Measurements from ENCODE around the gene IRGM. TPM values are rescaled to one million over a fixed set of nuclear protein-coding genes. Genes with fewer than 3 reads are reported as not detected.
A peak's percentile ranks its signal among the peaks of the same experiment; 100 is the strongest.
"Not testable (repeated sequence)": the region's sequence is repeated elsewhere in the genome, so short reads cannot be mapped to it uniquely, and the experiment has no call there.

The IRGM gene
- total RNA-seq, 1 donor from 2014 or later = not detected

DNA sequence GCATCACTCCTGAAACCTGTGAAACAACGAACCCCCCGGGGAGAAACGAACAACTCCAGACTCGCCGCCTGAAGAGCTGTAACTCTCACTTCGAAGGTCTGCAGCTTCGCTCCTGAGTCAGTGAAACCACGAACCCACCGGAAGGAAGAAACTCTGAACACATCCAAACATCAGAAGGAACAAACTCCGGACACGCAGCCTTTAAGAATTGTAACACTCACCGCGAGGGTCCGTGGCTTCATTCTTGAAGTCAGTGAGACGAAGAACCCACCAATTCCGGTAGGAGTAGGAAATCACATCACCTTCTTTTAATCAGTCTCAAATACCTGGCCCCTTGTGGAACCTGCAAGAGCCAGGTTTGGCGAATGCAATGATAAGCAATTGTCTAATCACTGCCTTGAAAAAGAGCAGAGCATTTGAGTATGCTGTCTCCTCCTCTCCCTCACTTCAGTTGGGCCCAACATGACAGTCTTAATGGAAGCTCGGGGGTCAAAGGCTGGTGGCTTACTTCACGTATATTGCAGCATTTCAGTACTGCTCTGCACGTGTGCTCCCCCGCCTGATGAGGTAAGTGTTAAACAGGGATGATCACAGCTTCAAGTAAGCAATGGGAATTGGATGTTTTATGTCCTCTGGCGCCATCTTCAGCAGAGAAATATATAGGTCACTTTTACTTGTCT is 473 bp downstream of the IRGM start:
- intact Hi-C loops (cut with DNase I) = no loop called here

DNA sequence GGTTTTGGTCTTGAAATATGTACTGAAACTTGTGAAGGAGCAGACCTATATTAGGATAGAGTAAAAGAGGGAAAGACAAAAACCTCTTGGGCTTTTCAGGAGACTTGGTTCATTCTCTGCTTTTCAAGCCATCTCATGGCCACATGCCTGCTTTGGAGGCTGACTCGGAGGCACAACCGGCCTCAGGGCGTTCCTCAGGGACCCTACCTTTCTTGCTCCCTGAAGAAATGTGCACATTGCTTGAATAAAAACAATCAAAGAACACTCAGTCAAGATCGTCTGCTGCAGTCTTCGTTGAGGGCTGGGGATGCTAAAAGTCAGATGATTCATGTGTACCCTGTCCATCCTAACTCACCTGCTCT is 994 bp downstream of the IRGM start:
- TF ChIP-seq, protein P1, sequence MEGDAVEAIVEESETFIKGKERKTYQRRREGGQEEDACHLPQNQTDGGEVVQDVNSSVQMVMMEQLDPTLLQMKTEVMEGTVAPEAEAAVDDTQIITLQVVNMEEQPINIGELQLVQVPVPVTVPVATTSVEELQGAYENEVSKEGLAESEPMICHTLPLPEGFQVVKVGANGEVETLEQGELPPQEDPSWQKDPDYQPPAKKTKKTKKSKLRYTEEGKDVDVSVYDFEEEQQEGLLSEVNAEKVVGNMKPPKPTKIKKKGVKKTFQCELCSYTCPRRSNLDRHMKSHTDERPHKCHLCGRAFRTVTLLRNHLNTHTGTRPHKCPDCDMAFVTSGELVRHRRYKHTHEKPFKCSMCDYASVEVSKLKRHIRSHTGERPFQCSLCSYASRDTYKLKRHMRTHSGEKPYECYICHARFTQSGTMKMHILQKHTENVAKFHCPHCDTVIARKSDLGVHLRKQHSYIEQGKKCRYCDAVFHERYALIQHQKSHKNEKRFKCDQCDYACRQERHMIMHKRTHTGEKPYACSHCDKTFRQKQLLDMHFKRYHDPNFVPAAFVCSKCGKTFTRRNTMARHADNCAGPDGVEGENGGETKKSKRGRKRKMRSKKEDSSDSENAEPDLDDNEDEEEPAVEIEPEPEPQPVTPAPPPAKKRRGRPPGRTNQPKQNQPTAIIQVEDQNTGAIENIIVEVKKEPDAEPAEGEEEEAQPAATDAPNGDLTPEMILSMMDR (IDR thresholded peaks at IDR 0.05) = no peak
- H3K9me3 ChIP-seq = no peaks in the 10 kb centered on the region
- intact Hi-C loops (cut with DNase I) = no loop called here
- H3K27me3 ChIP-seq = no peaks in the 10 kb centered on the region
- H3K4me3 ChIP-seq = no peak overlapping the region
- H3K4me1 ChIP-seq = no peaks in the 10 kb centered on the region
- no peak overlapping the region for H3K27ac ChIP-seq
- ATAC-seq (no peak), DNase-seq (no peak)
- H3K36me3 ChIP-seq = no peaks in the 10 kb centered on the region

More for the DNA sequence above, 473 bp downstream of the IRGM start:
- Histone ChIP-seq H3K9me3 (no peaks in the 10 kb centered on the region), H3K27me3 (no peaks in the 10 kb centered on the region), H3K4me1 (no peaks in the 10 kb centered on the region), H3K36me3 (no peaks in the 10 kb centered on the region), H3K27ac (no peak overlapping the region), H3K4me3 (peak overlapping the region; percentile 4)
- DNase-seq = no peak
- TF ChIP-seq, protein P1 (IDR thresholded peaks at IDR 0.05) = peak; percentile 69
- ATAC-seq = peak; percentile 96

DNA sequence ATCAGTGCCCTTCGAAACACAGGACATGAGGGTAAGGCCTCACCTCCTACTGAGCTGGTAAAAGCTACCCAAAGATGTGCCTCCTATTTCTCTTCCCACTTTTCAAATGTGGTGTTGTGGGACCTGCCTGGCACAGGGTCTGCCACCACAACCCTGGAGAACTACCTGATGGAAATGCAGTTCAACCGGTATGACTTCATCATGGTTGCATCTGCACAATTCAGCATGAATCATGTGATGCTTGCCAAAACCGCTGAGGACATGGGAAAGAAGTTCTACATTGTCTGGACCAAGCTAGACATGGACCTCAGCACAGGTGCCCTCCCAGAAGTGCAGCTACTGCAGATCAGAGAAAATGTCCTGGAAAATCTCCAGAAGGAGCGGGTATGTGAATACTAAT is 1.9 kb downstream of the IRGM start:
- Histone ChIP-seq H3K27me3 (no peaks in the 10 kb centered on the region), H3K4me3 (no peak overlapping the region), H3K9me3 (no peaks in the 10 kb centered on the region), H3K36me3 (no peaks in the 10 kb centered on the region), H3K4me1 (no peaks in the 10 kb centered on the region), H3K27ac (no peak overlapping the region)
- TF ChIP-seq, protein P1 (IDR thresholded peaks at IDR 0.05) = no peak
- intact Hi-C loops (cut with DNase I) = no loop called here
- ATAC-seq (no peak), DNase-seq (no peak)

DNA sequence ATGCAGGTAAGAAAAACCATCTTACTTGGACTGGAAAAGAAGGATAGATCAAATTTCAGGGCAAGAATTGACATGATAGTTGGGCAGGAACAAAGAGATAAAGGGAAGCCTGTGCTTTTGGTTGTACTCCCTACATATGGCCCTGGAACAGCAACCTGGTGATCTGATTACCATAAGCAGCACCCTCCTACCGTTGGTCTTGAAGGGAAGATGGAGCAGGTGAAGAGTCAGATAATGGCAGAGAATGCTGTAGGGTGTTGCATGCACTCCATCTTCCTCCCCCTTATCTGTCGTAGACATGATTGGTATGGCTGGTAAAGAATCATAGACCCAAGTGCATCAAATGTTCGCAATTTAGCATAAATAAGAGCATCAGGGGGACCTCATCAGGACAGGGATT is 4.7 kb downstream of the IRGM start:
- TF ChIP-seq, protein P1 (IDR thresholded peaks at IDR 0.05) = no peak
- H3K9me3 ChIP-seq = no peaks in the 10 kb centered on the region
- intact Hi-C loops (cut with DNase I) = no loop called here
- no peak for ATAC-seq
- H3K36me3 ChIP-seq = no peaks in the 10 kb centered on the region
- no peaks in the 10 kb centered on the region for H3K4me1 ChIP-seq
- H3K27ac ChIP-seq = no peak overlapping the region
- DNase-seq = no peak
- H3K4me3 ChIP-seq = no peak overlapping the region
- no peaks in the 10 kb centered on the region for H3K27me3 ChIP-seq

DNA sequence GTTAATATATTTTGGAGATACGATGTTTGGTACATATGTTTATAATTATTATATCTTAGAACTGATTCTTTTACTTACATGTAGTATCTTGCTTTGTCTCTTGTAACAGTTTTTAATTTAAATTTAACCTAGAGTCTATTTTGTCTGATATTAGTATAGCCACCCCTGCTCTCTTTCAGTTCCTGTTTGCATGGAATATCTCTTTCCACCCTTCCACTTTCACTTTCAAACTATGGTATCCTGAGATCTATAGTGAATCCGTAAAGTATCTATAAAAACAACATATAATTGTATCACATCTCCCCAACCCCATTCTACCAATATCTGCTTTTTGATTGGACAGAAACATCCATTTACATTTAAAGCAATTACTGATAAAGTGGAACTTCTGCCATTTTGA is 7.2 kb downstream of the IRGM start:
- DNase-seq = no peak
- TF ChIP-seq, protein P1 (IDR thresholded peaks at IDR 0.05) = no peak
- Histone ChIP-seq H3K4me3 (no peak overlapping the region), H3K27me3 (no peaks in the 10 kb centered on the region), H3K27ac (no peak overlapping the region), H3K4me1 (no peaks in the 10 kb centered on the region), H3K9me3 (no peaks in the 10 kb centered on the region), H3K36me3 (no peaks in the 10 kb centered on the region)
- no peak for ATAC-seq
- intact Hi-C loops (cut with DNase I) = no loop called here

DNA sequence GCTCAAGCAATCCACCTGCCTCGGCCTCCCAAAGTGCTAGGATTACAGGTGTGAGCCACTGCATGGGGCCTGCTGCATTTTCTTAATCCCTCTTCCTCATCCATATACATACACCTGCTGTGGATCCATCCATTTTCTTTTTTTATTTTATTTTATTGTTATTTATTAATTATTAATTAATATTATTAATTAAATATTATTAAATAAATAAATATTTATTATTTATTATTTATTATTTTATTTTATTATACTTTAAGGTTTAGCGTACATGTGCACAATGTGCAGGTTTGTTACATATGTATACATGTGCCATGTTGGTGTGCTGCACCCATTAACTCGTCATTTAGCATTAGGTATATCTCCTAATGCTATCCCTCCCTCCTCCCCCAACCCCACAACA is 10.4 kb downstream of the IRGM start:
- not testable (repeated sequence) for H3K4me1 ChIP-seq, ATAC-seq

More for the DNA sequence above, 10.4 kb downstream of the IRGM start:
- H3K36me3 ChIP-seq; H3K4me3 ChIP-seq; H3K27ac ChIP-seq; H3K27me3 ChIP-seq; DNase-seq; H3K9me3 ChIP-seq; intact Hi-C loops (cut with DNase I): not testable (repeated sequence)

All from upper lobe of right lung (tissue), 1 donor.